ENCODE measurements around the gene GPX4. TPM values are rescaled to one million over a fixed set of nuclear protein-coding genes. Genes with fewer than 3 reads are reported as not detected.

GPX4 gene
- total and polyA plus RNA-seq, 9 of the 15 experiments (the other 6 are each of a cell fraction or from before 2014, with no cell fraction given), result 61.4 to 661 (median 349) TPM

DNA sequence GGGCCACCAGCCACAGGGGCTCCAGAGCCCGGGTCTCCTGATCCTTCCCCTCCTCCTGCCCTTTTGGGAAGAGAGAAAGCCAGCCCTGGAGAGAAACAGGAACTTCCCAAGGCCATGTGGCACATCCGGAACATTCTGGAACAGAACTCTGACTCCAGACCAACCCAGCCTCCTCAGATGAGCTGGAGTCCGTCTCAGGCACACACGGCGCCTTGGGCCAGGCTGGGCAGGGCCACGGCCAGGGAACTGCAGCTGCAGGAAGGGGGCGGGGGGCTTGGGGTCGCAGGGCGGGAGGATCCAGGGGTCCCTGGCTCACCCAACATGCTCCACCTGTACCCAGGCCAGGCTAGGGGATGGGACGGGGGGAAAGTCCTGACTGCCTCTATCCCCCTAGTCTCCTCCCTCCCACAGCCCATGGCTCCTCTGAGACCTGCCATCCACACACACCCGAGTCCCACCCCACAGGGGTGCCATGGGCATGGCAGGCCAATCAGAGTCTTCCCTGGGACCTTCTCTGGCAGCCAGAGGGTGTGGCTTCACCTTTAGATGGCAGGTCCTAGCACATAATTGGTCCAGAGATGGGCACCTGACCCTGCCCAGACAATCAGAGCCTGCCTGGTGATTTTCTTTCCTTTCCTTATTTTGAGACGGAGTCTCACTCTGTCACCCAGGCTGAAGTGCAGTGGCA, 47.4 kb downstream of the GPX4 start:
- Histone ChIP-seq H3K9me1 (ENCODE audit: control insufficient read depth, insufficient read depth, low read length) (no peaks in the 10 kb centered on the region), H3K27ac (ENCODE audit: extremely low read depth, low read depth, low read length) (no peak overlapping the region), H3K9ac (ENCODE audit: insufficient read depth in 1 of 2, low read depth in 2 of 2, low read length in 2 of 2) (no peak overlapping the region), H3K9me3 (replicated peaks; ENCODE audit: control insufficient read depth, insufficient read depth, low read depth, low read length) (no peaks in the 10 kb centered on the region), H3K36me3 (ENCODE audit: control insufficient read depth, insufficient read depth, low read length) (peaks cover 41% of the 10 kb centered on the region; the same call in 1 of the 3 replicates), H3K4me1 (replicated peaks in 1 of 2; ENCODE audit: control insufficient read depth in 2 of 2, insufficient read depth in 2 of 2, low read length in 2 of 2) (peaks cover 0 to 63% of the 10 kb centered on the region in 2 experiments; a peak in 2 of 5 replicates), H4K20me1 (replicated peaks; ENCODE audit: control insufficient read depth, insufficient read depth, low read length) (no peaks in the 10 kb centered on the region), H3K4me3 (no peak overlapping the region), H3K4me2 (ENCODE audit: insufficient read depth, low read length) (no peak overlapping the region), H3K79me2 (ENCODE audit: control insufficient read depth, insufficient read depth, low read length) (0 out of 3 replicates have a peak, but pooled peaks cover 7% of the 10 kb centered on the region), H2AFZ (ENCODE audit: low read depth, low read length) (no peak overlapping the region), H3K27me3 (ENCODE audit: control insufficient read depth in 2 of 2, insufficient read depth in 2 of 2, low read length in 2 of 2) (no peaks in the 10 kb centered on the region)
- DNase-seq (ENCODE audit: extremely low read depth in 1 of 4, low spot score in 3 of 4) (no peak), FAIRE-seq (no peak), ATAC-seq (no peak)
- BruUV-seq (replicated peaks), result no TSS peak
- 94% methylated on average over 6 of the region's 12 CpGs for WGBS (ENCODE audit: insufficient coverage, low coverage, missing lambda C conversion rate)
- in situ Hi-C loops (cut with MboI), result no loop called here
- TF ChIP-seq ZNF140 (CRISPR knock-in tag; IDR thresholded peaks at IDR 0.05) (no peak), ILF3 (IDR thresholded peaks at IDR 0.05; ENCODE audit: borderline replicate concordance) (no peak), SAFB (IDR thresholded peaks at IDR 0.05; ENCODE audit: borderline replicate concordance, low read depth, low read length) (no peak)
- ChIA-PET POLR2A (no interaction called here), CTCF (ENCODE audit: low intra/inter-chr PET ratio) (no interaction called here)
- intact Hi-C loops (cut with micrococcal nuclease), result no loop called here

DNA sequence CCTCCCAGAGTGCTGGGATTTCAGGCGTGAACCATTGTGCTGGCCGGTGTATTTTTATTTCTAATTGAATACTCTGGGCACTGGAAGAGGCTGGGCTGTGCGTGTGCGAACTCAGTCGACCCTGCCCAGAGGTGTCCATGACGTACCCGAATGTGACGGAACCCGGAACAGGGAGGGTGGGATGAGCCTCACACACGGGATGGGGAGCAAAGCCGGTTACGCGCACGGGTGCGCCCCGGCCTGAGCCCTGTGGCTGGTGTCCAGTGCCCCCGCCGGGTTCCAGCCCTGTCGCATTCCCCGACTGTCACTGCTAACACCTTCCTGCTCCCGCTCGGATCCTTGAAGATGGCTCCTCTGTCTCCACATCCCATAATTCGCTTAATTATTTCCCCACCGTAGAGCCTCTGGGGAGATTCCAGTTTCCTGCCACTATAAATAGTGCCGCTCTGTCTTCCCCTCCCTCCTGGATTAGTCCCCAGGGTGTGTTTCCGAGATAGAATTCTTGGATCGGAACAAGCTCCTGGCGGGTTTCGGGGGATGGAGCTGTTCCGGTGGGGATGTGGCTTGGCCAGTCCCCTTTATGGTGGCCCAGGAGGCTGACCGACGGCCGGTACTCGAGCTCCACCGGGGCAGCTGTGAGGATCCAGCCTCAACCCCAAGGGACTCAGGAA, 48.3 kb downstream of the GPX4 start:
- no peak for ATAC-seq
- Histone ChIP-seq H3K9ac (ENCODE audit: insufficient read depth in 1 of 2, low read depth in 2 of 2, low read length in 2 of 2) (no peak overlapping the region), H3K4me2 (ENCODE audit: insufficient read depth, low read length) (no peak overlapping the region), H4K20me1 (replicated peaks; ENCODE audit: control insufficient read depth, insufficient read depth, low read length) (no peaks in the 10 kb centered on the region), H3K36me3 (ENCODE audit: control insufficient read depth, insufficient read depth, low read length) (peaks cover 38% of the 10 kb centered on the region; the same call in 1 of the 3 replicates), H3K4me1 (replicated peaks in 1 of 2; ENCODE audit: control insufficient read depth in 2 of 2, insufficient read depth in 2 of 2, low read length in 2 of 2) (peaks cover 0 to 64% of the 10 kb centered on the region in 2 experiments; a peak in 2 of 5 replicates), H3K27me3 (ENCODE audit: control insufficient read depth in 2 of 2, insufficient read depth in 2 of 2, low read length in 2 of 2) (no peaks in the 10 kb centered on the region), H3K4me3 (no peak overlapping the region), H2AFZ (ENCODE audit: low read depth, low read length) (no peak overlapping the region), H3K9me1 (ENCODE audit: control insufficient read depth, insufficient read depth, low read length) (no peaks in the 10 kb centered on the region), H3K79me2 (ENCODE audit: control insufficient read depth, insufficient read depth, low read length) (peaks cover 14% of the 10 kb centered on the region; the same call in 2 of the 3 replicates), H3K27ac (ENCODE audit: extremely low read depth, low read depth, low read length) (no peak overlapping the region), H3K9me3 (replicated peaks; ENCODE audit: control insufficient read depth, insufficient read depth, low read depth, low read length) (no peaks in the 10 kb centered on the region)
- ChIA-PET POLR2A (interaction anchor here (0.5 to 0.7 kb wide), 2 partner anchors 23 to 117 kb away, joined by 3 read pairs; partner anchors contain the start of gene CIRBP), CTCF (ENCODE audit: low intra/inter-chr PET ratio) (no interaction called here)
- no peak for DNase-seq (ENCODE audit: extremely low read depth in 1 of 4, low spot score in 3 of 4)
- 96% methylated on average over 32 of the region's 35 CpGs for WGBS (ENCODE audit: insufficient coverage, low coverage, missing lambda C conversion rate)
- in situ Hi-C loops (cut with MboI), result no loop called here
- BruUV-seq (replicated peaks), result no TSS peak
- intact Hi-C loops (cut with micrococcal nuclease), result no loop called here
- FAIRE-seq, result no peak
- no peak for TF ChIP-seq PTBP1 (IDR thresholded peaks at IDR 0.05; ENCODE audit: low read depth, low read length)
- TF ChIP-seq ZNF280A (IDR thresholded peaks at IDR 0.05; ENCODE audit: low read depth, partially characterized antibody), result no peak
- no peak for TF ChIP-seq TARDBP (IDR thresholded peaks at IDR 0.05)
- TF ChIP-seq NCOR1 (IDR thresholded peaks at IDR 0.05), result no peak
- TF ChIP-seq ZNF133 (CRISPR knock-in tag; IDR thresholded peaks at IDR 0.05), result no peak
- no peak for TF ChIP-seq RCOR1 (IDR thresholded peaks at IDR 0.05; ENCODE audit: borderline replicate concordance in 1 of 2, low read depth in 2 of 2, low read length in 2 of 2)
- no peak for TF ChIP-seq GTF2F1 (IDR thresholded peaks at IDR 0.05; ENCODE audit: low read depth, low read length)
- TF ChIP-seq ZNF384 (IDR thresholded peaks at IDR 0.05; ENCODE audit: low read depth, low read length), result no peak
- TF ChIP-seq CBFA2T3 (IDR thresholded peaks at IDR 0.05), result no peak
- no peak for TF ChIP-seq EP400 (IDR thresholded peaks at IDR 0.05)
- TF ChIP-seq NR2C2 (CRISPR knock-in tag; IDR thresholded peaks at IDR 0.05), result no peak
- no peak for TF ChIP-seq NR2C2 (tag; IDR thresholded peaks at IDR 0.05)
